IMR-90 (cell line): ENCODE measurements around the gene RAP1GAP2. TPM values are rescaled to one million over a fixed set of nuclear protein-coding genes. Genes with fewer than 3 reads are reported as not detected.

Source experiments
- ATAC-seq: fragments of 200-7000 bp; cut with Tn5 transposase; 2 replicates; pipeline ENCODE4 v1.9.1; 2020; ENCODE audit warnings: low read depth, mild to moderate bottlenecking, moderate library complexity
- BruUV-seq: library from RNA; stranded (reverse); fragments of 400-500 nt; replicated peaks from 2 replicates; lab custom pipeline; 2021; lab: Mats Ljungman, UMichigan
- CTCF ChIA-PET: fragments of 300-600 bp; formaldehyde crosslinking; extraction: SDS; loops from one replicate; lab custom pipeline; 2021; ENCODE audit warnings: antibody characterized with exemption; lab: Yijun Ruan, JAX
- POLR2A ChIA-PET: fragments of 300-600 bp; sonication (Branson Sonifier 250); formaldehyde crosslinking; loops from one replicate; lab custom pipeline; 2022; ENCODE audit warnings: antibody characterized with exemption; ENCODE audit not compliant: unreplicated experiment; lab: Charles Lee
- DNase-seq: peaks from one replicate; pipeline ENCODE4 v3.0.0; 2013
- H2AFZ ChIP-seq: replicated peaks from 2 replicates; pipeline ENCODE3; 2013; ENCODE audit warnings: low read length, mild to moderate bottlenecking; ENCODE audit not compliant: poor library complexity
- H2AK5ac ChIP-seq: 2 replicates; pipeline ENCODE4 v1.6.1; 2013; ENCODE audit warnings: low read depth, low read length, inconsistent platforms
- H2AK9ac ChIP-seq: replicated peaks from 2 replicates; pipeline ENCODE3; 2013; ENCODE audit warnings: mild to moderate bottlenecking, low read depth, low read length, moderate library complexity; ENCODE audit not compliant: poor library complexity
- H2BK120ac ChIP-seq: 2 replicates; pipeline ENCODE4 v1.6.1; 2013; ENCODE audit warnings: low read depth, low read length, inconsistent platforms
- H2BK15ac ChIP-seq: 3 replicates; pipeline ENCODE4 v1.6.1; 2013; ENCODE audit warnings: low read depth, low read length, inconsistent platforms
- H2BK20ac ChIP-seq: 2 replicates; pipeline ENCODE4 v1.6.1; 2013; ENCODE audit warnings: low read depth, mild to moderate bottlenecking, inconsistent platforms, low read length, moderate library complexity
- H2BK5ac ChIP-seq: 2 replicates; pipeline ENCODE4 v1.6.1; 2013; ENCODE audit warnings: mild to moderate bottlenecking, low read depth, low read length, inconsistent platforms; ENCODE audit not compliant: poor library complexity, severe bottlenecking
- H3K14ac ChIP-seq: replicated peaks from 2 replicates; pipeline ENCODE4 v1.6.1; 2013; ENCODE audit warnings: low read depth, low read length, inconsistent platforms
- H3K18ac ChIP-seq: 2 replicates; pipeline ENCODE4 v1.6.1; 2013; ENCODE audit warnings: low read depth, low read length, control low read depth
- H3K23ac ChIP-seq: 2 replicates; pipeline ENCODE4 v1.6.1; 2013; ENCODE audit warnings: low read depth, low read length, inconsistent platforms
- H3K27ac ChIP-seq: 2 replicates; pipeline ENCODE4 v1.5.1; 2013; ENCODE audit warnings: mild to moderate bottlenecking, control low read depth, low read length; ENCODE audit not compliant: insufficient read depth
- H3K27me3 ChIP-seq: 2 replicates; pipeline ENCODE4 v1.6.1; 2013; ENCODE audit warnings: low read length; ENCODE audit not compliant: control insufficient read depth, insufficient read depth
- H3K36me3 ChIP-seq: 2 replicates; pipeline ENCODE4 v1.6.1; 2013; ENCODE audit warnings: low read length, mixed read lengths; ENCODE audit not compliant: control insufficient read depth, insufficient read depth
- H3K4ac ChIP-seq: 2 replicates; pipeline ENCODE4 v1.6.1; 2013; ENCODE audit warnings: low read depth, low read length, inconsistent platforms
- H3K4me1 ChIP-seq: 2 replicates; pipeline ENCODE4 v1.6.1; 2013; ENCODE audit warnings: low read length, mixed read lengths; ENCODE audit not compliant: control insufficient read depth, insufficient read depth
- H3K4me2 ChIP-seq: 2 replicates; pipeline ENCODE4 v1.6.1; 2013; ENCODE audit warnings: low read depth, mild to moderate bottlenecking, control low read depth, low read length, moderate library complexity
- H3K4me3 ChIP-seq: 2 replicates; pipeline ENCODE4 v1.5.1; 2013; ENCODE audit warnings: low read depth, mild to moderate bottlenecking, control low read depth, low read length, moderate library complexity; ENCODE audit not compliant: insufficient read depth
- H3K56ac ChIP-seq: 2 replicates; pipeline ENCODE4 v1.6.1; 2013; ENCODE audit warnings: low read length, inconsistent platforms; ENCODE audit not compliant: insufficient read depth; ENCODE audit errors: extremely low read depth
- H3K79me1 ChIP-seq, 2 experiments: 2 replicates each; pipeline ENCODE4 v1.6.1; 2013; ENCODE audit warnings: low read length in 2 of 2, inconsistent platforms in 1 of 2, low read depth in 1 of 2
- H3K9ac ChIP-seq: 2 replicates; pipeline ENCODE4 v1.6.1; 2013; ENCODE audit warnings: low read depth, low read length, control low read depth
- H3K9me1 ChIP-seq: 2 replicates; pipeline ENCODE4 v1.6.1; 2013; ENCODE audit warnings: low read length, inconsistent platforms; ENCODE audit not compliant: insufficient read depth
- H3K9me3 ChIP-seq: 2 replicates; pipeline ENCODE4 v1.6.1; 2013; ENCODE audit warnings: low read length; ENCODE audit not compliant: control insufficient read depth, insufficient read depth
- H4K20me1 ChIP-seq: 2 replicates; pipeline ENCODE4 v1.6.1; 2013; ENCODE audit warnings: low read length, inconsistent platforms; ENCODE audit not compliant: insufficient read depth
- H4K5ac ChIP-seq: 2 replicates; pipeline ENCODE4 v1.6.1; 2013; ENCODE audit warnings: mild to moderate bottlenecking, low read depth, low read length, control low read depth
- H4K8ac ChIP-seq, 2 experiments: 2 replicates each; pipeline ENCODE4 v1.6.1; 2013; ENCODE audit warnings: low read depth in 2 of 2, low read length in 2 of 2, control low read depth in 1 of 2, inconsistent platforms in 1 of 2
- H4K91ac ChIP-seq: 2 replicates; pipeline ENCODE4 v1.6.1; 2013; ENCODE audit warnings: low read depth, low read length, inconsistent platforms; ENCODE audit not compliant: insufficient read depth
- BHLHE40 ChIP-seq: fragments of 150-350 bp; IDR thresholded peaks from 2 replicates; pipeline ENCODE4 v1.6.1; 2016; ENCODE audit warnings: mild to moderate bottlenecking, low read depth, low read length
- CEBPB ChIP-seq: IDR thresholded peaks from 2 replicates; pipeline ENCODE4 v1.6.1; 2012; ENCODE audit warnings: low read depth, low read length, improper control_type of control experiment
- CHD1 ChIP-seq: IDR thresholded peaks from 2 replicates; pipeline ENCODE4 v1.6.1; 2012; ENCODE audit warnings: low read depth, low read length, improper control_type of control experiment
- CTCF ChIP-seq: conservative IDR thresholded peaks from 2 replicates; pipeline ENCODE4 v1.5.1; 2012; ENCODE audit warnings: mild to moderate bottlenecking, low read depth, low read length, improper control_type of control experiment
- ELK1 ChIP-seq: fragments of 150-350 bp; IDR thresholded peaks from 2 replicates; pipeline ENCODE4 v1.6.1; 2016; ENCODE audit warnings: low read depth, mild to moderate bottlenecking, low read length, moderate library complexity, borderline replicate concordance
- FOS ChIP-seq: fragments of 150-350 bp; IDR thresholded peaks from 2 replicates; pipeline ENCODE4 v1.6.1; 2016; ENCODE audit warnings: low read depth, low read length
- MAFK ChIP-seq: IDR thresholded peaks from 2 replicates; pipeline ENCODE4 v1.6.1; 2012; ENCODE audit warnings: low read depth, low read length, improper control_type of control experiment
- MAZ ChIP-seq: IDR thresholded peaks from 2 replicates; pipeline ENCODE4 v1.6.1; 2012; ENCODE audit warnings: low read depth, mild to moderate bottlenecking, low read length, improper control_type of control experiment, moderate library complexity, borderline replicate concordance
- MXI1 ChIP-seq: IDR thresholded peaks from 2 replicates; pipeline ENCODE4 v1.6.1; 2012; ENCODE audit warnings: low read depth, mild to moderate bottlenecking, low read length, moderate library complexity, borderline replicate concordance
- NFE2L2 ChIP-seq: fragments of 150-350 bp; IDR thresholded peaks from 2 replicates; pipeline ENCODE4 v1.6.1; 2016; ENCODE audit warnings: low read depth, mild to moderate bottlenecking, low read length
- POLR2A ChIP-seq: IDR thresholded peaks from 2 replicates; pipeline ENCODE4 v1.6.1; 2012; ENCODE audit warnings: mild to moderate bottlenecking, low read depth, low read length
- RAD21 ChIP-seq: IDR thresholded peaks from 2 replicates; pipeline ENCODE4 v1.6.1; 2012; ENCODE audit warnings: low read length, improper control_type of control experiment
- RCOR1 ChIP-seq: IDR thresholded peaks from 2 replicates; pipeline ENCODE4 v1.6.1; 2012; ENCODE audit warnings: mild to moderate bottlenecking, low read length, improper control_type of control experiment; ENCODE audit not compliant: insufficient replicate concordance
- RFX5 ChIP-seq: IDR thresholded peaks from 2 replicates; pipeline ENCODE4 v1.8.0; 2012; ENCODE audit warnings: low read depth, mild to moderate bottlenecking, low read length, moderate library complexity
- SMC3 ChIP-seq: fragments of 150-350 bp; IDR thresholded peaks from 2 replicates; pipeline ENCODE4 v1.6.1; 2016; ENCODE audit warnings: low read depth, mild to moderate bottlenecking, antibody characterized with exemption, low read length, moderate library complexity
- USF2 ChIP-seq: fragments of 150-350 bp; IDR thresholded peaks from 2 replicates; pipeline ENCODE4 v1.6.1; 2017; ENCODE audit warnings: mild to moderate bottlenecking, antibody characterized with exemption, low read length, low read depth
- WGBS, 2 experiments: methylation state at CpG; one replicate each; pipeline versions ENCODE4 v1.1.5 to v1.1.7; 2013; ENCODE audit warnings: missing lambda C conversion rate in 2 of 2; ENCODE audit not compliant: insufficient read length in 1 of 2; ENCODE audit errors: extremely low coverage in 2 of 2; 5-methylcytosine and 5-hydroxymethylcytosine counted together
- dilution Hi-C: fragments of 300-500 bp; cut with HindIII; formaldehyde crosslinking; loops from one replicate; pipeline ENCODE4 v1.14.3; 2018; ENCODE audit warnings: low sequenced_read_pairs; ENCODE audit not compliant: unreplicated experiment
- in situ Hi-C: fragments of 300-500 bp; cut with MboI; formaldehyde crosslinking; loops from 3 replicates; pipeline ENCODE4 v1.14.3; 2019; ENCODE audit warnings: low sequenced_read_pairs, inconsistent platforms, mixed read lengths
- intact Hi-C: fragments of 100-400 bp; cut with micrococcal nuclease; formaldehyde crosslinking; loops from 2 replicates; pipeline ENCODE4 v1.10.0; 2022
- polyA plus RNA-seq, 3 experiments: library from polyadenylated mRNA; depleted of rRNA; stranded (reverse); fragments of >200 nt; gene quantifications; 2 replicates each; pipeline ENCODE4 v1.2.3, GENCODE V29; 2012; ENCODE audit warnings: low replicate concordance in 1 of 3
- total RNA-seq: library from RNA; depleted of rRNA; stranded (reverse); fragments of >200 nt; gene quantifications from 2 replicates; pipeline ENCODE4 v1.2.3, GENCODE V29; 2012

RAP1GAP2 gene
- total and polyA plus RNA-seq, 2 of the 4 experiments (the other 2 are of a cell fraction), result 5.7 to 7.5 TPM

- POLR2A ChIA-PET, result no interaction called here
- TF ChIP-seq RAD21 (no peak), BHLHE40 (no peak), CEBPB (no peak), SMC3 (no peak), CHD1 (no peak), RCOR1 (no peak), CTCF (no peak), RFX5 (no peak), ELK1 (no peak), FOS (no peak), POLR2A (no peak), MAFK (no peak), MXI1 (no peak), USF2 (no peak), NFE2L2 (no peak), MAZ (no peak)
- H3K79me1 ChIP-seq, result no peaks in the 10 kb centered on the region
- peaks cover 8% of the 10 kb centered on the region; the same call in 1 of the 2 replicates for H3K27me3 ChIP-seq
- no peak overlapping the region for H3K18ac ChIP-seq
- H3K9ac ChIP-seq, result no peak overlapping the region
- no peak overlapping the region for H4K5ac ChIP-seq
- H3K4me1 ChIP-seq, result peaks cover 2% of the 10 kb centered on the region; the same call in 1 of the 2 replicates
- no peaks in the 10 kb centered on the region for H3K36me3 ChIP-seq
- H2BK120ac ChIP-seq, result no peak overlapping the region
- intact Hi-C loops, result no loop called here
- 76% methylated on average over 3 of the region's 10 CpGs; no CpG with 5 or more reads in 1 of the 2 experiments for WGBS, 2 experiments
- no peak overlapping the region for H3K4ac ChIP-seq
- no peak overlapping the region for H4K91ac ChIP-seq
- H3K14ac ChIP-seq, result no peak overlapping the region
- H3K56ac ChIP-seq, result no peak overlapping the region
- no peak overlapping the region for H3K27ac ChIP-seq
- H4K20me1 ChIP-seq, result no peaks in the 10 kb centered on the region
- H3K4me3 ChIP-seq, result no peak overlapping the region
- H3K4me2 ChIP-seq, result no peak overlapping the region
- H2BK15ac ChIP-seq, result no peak overlapping the region
- H2BK20ac ChIP-seq, result no peak overlapping the region
- no peak for ATAC-seq
- peaks cover 4% of the 10 kb centered on the region; the same call in 1 of the 2 replicates for H3K9me1 ChIP-seq
- in situ Hi-C loops, result loop anchor here (10.0 kb wide), 1 partner anchor 808 kb away; no protein-coding TSS in a partner anchor
- no peak overlapping the region for H4K8ac ChIP-seq
- DNase-seq, result no peak
- H2AK9ac ChIP-seq, result no peak overlapping the region
- no TSS peak for BruUV-seq
- CTCF ChIA-PET, result interaction anchor here (0.6 kb wide), 1 partner anchor 427 kb away, joined by 5 read pairs; no protein-coding TSS in a partner anchor
- H2BK5ac ChIP-seq, result no peak overlapping the region
- no peak overlapping the region for H2AK5ac ChIP-seq
- dilution Hi-C loops, result no loop called here
- no peaks in the 10 kb centered on the region for H3K9me3 ChIP-seq
- H3K23ac ChIP-seq, result no peak overlapping the region
- H2AFZ ChIP-seq, result no peak overlapping the region
Observed at GRCh38 chr17:2837147-2837561, 40.9 kb downstream of the RAP1GAP2 start.
